GM19099 (cell line): ENCODE results near the gene RPTOR.

Experiments
- POLR2A ChIP-seq: IDR thresholded peaks from 3 replicates; pipeline ENCODE4 v1.6.1; 2011; ENCODE audit warnings: low read depth; ENCODE audit not compliant: insufficient read length; ENCODE audit errors: extremely low read depth

RPTOR gene

GRCh38 chr17:80899402-80900268 is 355.0 kb downstream of the RPTOR start:
- no peak for TF ChIP-seq POLR2A

- no peak for TF ChIP-seq POLR2A
These were observed 356.7 kb downstream of the RPTOR start for GRCh38 chr17:80901319-80901718.

GRCh38 chr17:80902197-80902962 is 357.7 kb downstream of the RPTOR start:
- no peak for TF ChIP-seq POLR2A

- TF ChIP-seq POLR2A: no peak
These were observed 358.4 kb downstream of the RPTOR start for GRCh38 chr17:80902963-80903611.

- TF ChIP-seq POLR2A: no peak
These were observed 359.6 kb downstream of the RPTOR start for GRCh38 chr17:80904036-80904753.

- no peak for TF ChIP-seq POLR2A
These were observed 361.1 kb downstream of the RPTOR start for GRCh38 chr17:80905586-80906230.

GRCh38 chr17:80906364-80907259 is 362.0 kb downstream of the RPTOR start:
- TF ChIP-seq POLR2A: no peak

- no peak for TF ChIP-seq POLR2A
These were observed 362.6 kb downstream of the RPTOR start for GRCh38 chr17:80907281-80907680.

- TF ChIP-seq POLR2A: no peak
These were observed 363.6 kb downstream of the RPTOR start for GRCh38 chr17:80908211-80908610.

- TF ChIP-seq POLR2A: no peak
These were observed 364.1 kb downstream of the RPTOR start for GRCh38 chr17:80908776-80909175.

- no peak for TF ChIP-seq POLR2A
These were observed 365.0 kb downstream of the RPTOR start for GRCh38 chr17:80909635-80910034.

GRCh38 chr17:80910043-80910442 is 365.4 kb downstream of the RPTOR start:
- TF ChIP-seq POLR2A: no peak

GRCh38 chr17:80912476-80912875 is 367.8 kb downstream of the RPTOR start:
- no peak for TF ChIP-seq POLR2A

GRCh38 chr17:80913928-80914821 is 369.5 kb downstream of the RPTOR start:
- no peak for TF ChIP-seq POLR2A
